B cell (primary cell): ENCODE results near the gene STPG4. TPM values are rescaled to one million over a fixed set of nuclear protein-coding genes. Genes with fewer than 3 reads are reported as not detected.

ENCODE experiments used
- ATAC-seq: fragments of 200-7000 bp; cut with Tn5 transposase; one replicate; pipeline ENCODE4 v1.10.0; 2021; ENCODE audit warnings: low read depth, mild to moderate bottlenecking, moderate number of reproducible peaks, moderate library complexity
- CTCF ChIA-PET: fragments of 350-600 bp; sonication (Branson Sonifier 250); formaldehyde crosslinking; loops from one replicate; lab custom pipeline; 2021; ENCODE audit warnings: antibody characterized with exemption, inconsistent platforms; lab: Charles Lee
- POLR2A ChIA-PET: fragments of 350-600 bp; sonication (Branson Sonifier 250); formaldehyde crosslinking; loops from one replicate; lab custom pipeline; 2021; ENCODE audit warnings: antibody characterized with exemption; lab: Charles Lee
- DNase-seq: peaks from one replicate; pipeline ENCODE4 v3.0.0; 2013
- H2AFZ ChIP-seq: 2 replicates; pipeline ENCODE4 v1.6.1; 2012; ENCODE audit warnings: mild to moderate bottlenecking, low read depth, low read length; ENCODE audit not compliant: insufficient read depth, poor library complexity, severe bottlenecking
- H3K27ac ChIP-seq, 2 donors: 1 replicate in 1 of 2; 2 replicates in 1 of 2; pipeline ENCODE4 v1.5.1; 2012 to 2013; ENCODE audit warnings: low read length in 2 of 2, mild to moderate bottlenecking in 2 of 2, moderate library complexity in 1 of 2
- H3K27me3 ChIP-seq, 4 experiments: fragments of 200-600 bp in 1 of 4; sonication (generic) in 1 of 4; replicated peaks in 1 of 4; 1 replicate in 2 of 4; 2 replicates in 2 of 4; pipeline versions ENCODE4 v1.6.1 to v1.7.0; 2013 to 2016; ENCODE audit warnings: low read length in 3 of 4, mild to moderate bottlenecking in 2 of 4, mixed read lengths in 1 of 4, moderate library complexity in 1 of 4; ENCODE audit not compliant: insufficient read depth in 4 of 4, control insufficient read depth in 3 of 4; ENCODE audit errors: control extremely low read depth in 1 of 4
- H3K36me3 ChIP-seq, 2 experiments: replicated peaks in 1 of 2; 1 replicate in 1 of 2; 2 replicates in 1 of 2; pipeline versions ENCODE4 v1.6.1 to v1.7.1; 2013; ENCODE audit warnings: low read length in 1 of 2; ENCODE audit not compliant: insufficient read depth in 2 of 2, control insufficient read depth in 1 of 2; ENCODE audit errors: control extremely low read depth in 1 of 2, extremely low read depth in 1 of 2
- H3K4me1 ChIP-seq, 2 donors: fragments of 200-600 bp in 1 of 2; sonication (generic) in 1 of 2; 1 replicate in 1 of 2; 2 replicates in 1 of 2; pipeline versions ENCODE4 v1.5.1 to v1.6.1; 2013 to 2017; ENCODE audit warnings: low read length in 2 of 2; ENCODE audit not compliant: control insufficient read depth in 2 of 2, insufficient read depth in 2 of 2
- H3K4me2 ChIP-seq: replicated peaks from 2 replicates; pipeline ENCODE3; 2012; ENCODE audit warnings: mild to moderate bottlenecking, low read depth, low read length; ENCODE audit not compliant: poor library complexity, severe bottlenecking
- H3K4me3 ChIP-seq, 5 experiments: fragments of 200-600 bp in 1 of 5; sonication (generic) in 1 of 5; 1 replicate in 3 of 5; 2 replicates in 2 of 5; pipeline versions ENCODE4 v1.5.1 to v1.7.0; 2011 to 2016; ENCODE audit warnings: low read length in 4 of 5, mild to moderate bottlenecking in 4 of 5, low read depth in 2 of 5, control low read depth in 1 of 5, moderate library complexity in 1 of 5; ENCODE audit not compliant: insufficient read depth in 1 of 5; ENCODE audit errors: control extremely low read depth in 1 of 5, extremely low read depth in 1 of 5
- H3K79me2 ChIP-seq: fragments of 200-600 bp; sonication (generic); one replicate; pipeline ENCODE4 v1.6.0; 2016; ENCODE audit warnings: low read length; ENCODE audit not compliant: control insufficient read depth, insufficient read depth
- H3K9ac ChIP-seq: fragments of 200-600 bp; sonication (generic); 2 replicates; pipeline ENCODE4 v1.6.1; 2017; ENCODE audit warnings: mild to moderate bottlenecking, low read length, moderate library complexity
- H3K9me3 ChIP-seq, 3 donors: one replicate each; pipeline versions ENCODE4 v1.6.1 to v1.7.1; 2013; ENCODE audit warnings: low read length in 2 of 3; ENCODE audit not compliant: control insufficient read depth in 2 of 3, insufficient read depth in 1 of 3; ENCODE audit errors: control extremely low read depth in 1 of 3
- H4K20me1 ChIP-seq: 2 replicates; pipeline ENCODE4 v1.6.0; 2012; ENCODE audit warnings: mild to moderate bottlenecking, low read length; ENCODE audit not compliant: insufficient read depth, control insufficient read depth, poor library complexity, severe bottlenecking
- H3K27ac Mint-ChIP-seq: one replicate; pipeline ENCODE4 v1.8.0; 2021; ENCODE audit warnings: mixed read lengths
- H3K27me3 Mint-ChIP-seq: one replicate; pipeline ENCODE4 v1.8.0; 2021; ENCODE audit warnings: mixed read lengths
- H3K4me1 Mint-ChIP-seq: one replicate; pipeline ENCODE4 v1.8.0; 2021; ENCODE audit warnings: mixed read lengths
- H3K4me3 Mint-ChIP-seq: one replicate; pipeline ENCODE4 v1.8.0; 2021; ENCODE audit warnings: mixed read lengths
- H3K9me3 Mint-ChIP-seq: one replicate; pipeline ENCODE4 v1.8.0; 2022; ENCODE audit warnings: mixed read lengths; ENCODE audit not compliant: insufficient read depth
- CTCF ChIP-seq: fragments of 200-600 bp; IDR thresholded peaks from one replicate; pipeline ENCODE4 v1.8.0; 2022; ENCODE audit warnings: antibody characterized with exemption, mild to moderate bottlenecking
- EZH2 ChIP-seq: IDR thresholded peaks from 2 replicates; pipeline ENCODE4 v1.6.1; 2012; ENCODE audit warnings: borderline replicate concordance, low read depth, mild to moderate bottlenecking, moderate library complexity, low read length; ENCODE audit not compliant: insufficient read depth, poor library complexity, severe bottlenecking
- WGBS: methylation state at CpG from one replicate; pipeline ENCODE4 v1.1.5; 2013; ENCODE audit warnings: missing lambda C conversion rate; ENCODE audit not compliant: insufficient coverage; 5-methylcytosine and 5-hydroxymethylcytosine counted together
- intact Hi-C: fragments of 100-400 bp; cut with micrococcal nuclease; formaldehyde crosslinking; loops from one replicate; pipeline ENCODE4 v1.10.0; 2022
- polyA plus RNA-seq: library from polyadenylated mRNA; depleted of rRNA; stranded (reverse); fragments of >200 nt; gene quantifications from 2 replicates; pipeline ENCODE4 v1.2.3, GENCODE V29; 2012
- total RNA-seq, 2 donors: library from RNA; stranded (reverse); fragments of 120-200 nt in 1 of 2; gene quantifications; 1 replicate in 1 of 2; 2 replicates in 1 of 2; pipeline versions ENCODE4 v1.2.3 to v1.2.4, GENCODE V29; 2013 to 2022

The STPG4 gene
- total and polyA plus RNA-seq, 2 donors (not counting 1 experiment from before 2014, with no cell fraction given), result 0.31 to 0.79 TPM

- Histone ChIP-seq H4K20me1 (peaks cover 51% of the 10 kb centered on the region), H3K4me2 (no peak overlapping the region), H3K27me3 (no peaks in the 10 kb centered on the region), H3K9me3 (no peaks in the 10 kb centered on the region), H3K4me1 (peaks cover 0 to 2% of the 10 kb centered on the region in 2 donors), H2AFZ (no peak overlapping the region), H3K79me2 (peaks cover 29% of the 10 kb centered on the region), H3K36me3 (peaks cover 23 to 64% of the 10 kb centered on the region in 2 experiments), H3K4me3 (no peak overlapping the region), H3K27ac (no peak overlapping the region), H3K9ac (no peak overlapping the region)
- H3K4me3 Mint-ChIP-seq, result no peak overlapping the region
- ATAC-seq (no peak), DNase-seq (no peak)
- WGBS, result no CpG with 5 or more reads among the region's 1 CpG
- POLR2A ChIA-PET, result no interaction called here
- no peak overlapping the region for H3K27ac Mint-ChIP-seq
- CTCF ChIA-PET, result interaction anchor here (0.7 kb wide), 1 partner anchor 129 kb away, joined by 3 read pairs; no protein-coding TSS in a partner anchor
- intact Hi-C loops, result no loop called here
- no peaks in the 10 kb centered on the region for H3K9me3 Mint-ChIP-seq
- no peak for TF ChIP-seq EZH2
- TF ChIP-seq CTCF, result no peak
- H3K27me3 Mint-ChIP-seq, result no peaks in the 10 kb centered on the region
- peaks cover 17% of the 10 kb centered on the region for H3K4me1 Mint-ChIP-seq
Observed at GRCh38 chr2:47160660-47161059, 5.6 kb upstream of the STPG4 start.

DNA sequence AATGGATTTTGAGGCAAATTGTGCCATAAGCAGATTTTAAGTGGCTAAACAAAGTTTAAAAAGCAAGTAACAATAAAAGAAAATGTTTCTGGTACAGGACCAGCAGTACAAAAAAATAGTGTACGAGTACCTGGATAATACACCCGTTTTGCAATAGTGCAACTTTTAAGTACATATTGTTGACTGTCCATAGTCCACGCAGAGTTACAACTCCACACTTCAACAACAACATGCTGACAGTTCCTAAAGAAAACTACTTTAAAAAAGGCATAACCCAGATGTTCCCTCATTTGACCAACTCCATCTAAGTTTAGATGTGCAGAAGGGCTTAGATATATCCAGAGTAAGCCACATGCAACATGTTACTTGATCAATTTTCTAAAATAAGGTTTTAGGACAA is 5.1 kb upstream of the STPG4 start:
- DNase-seq (no peak), ATAC-seq (no peak)
- H3K27ac Mint-ChIP-seq, result no peak overlapping the region
- Histone ChIP-seq H3K79me2 (peaks cover 24% of the 10 kb centered on the region), H2AFZ (no peak overlapping the region), H4K20me1 (peaks cover 46% of the 10 kb centered on the region), H3K9me3 (no peaks in the 10 kb centered on the region), H3K36me3 (peaks cover 23 to 62% of the 10 kb centered on the region in 2 experiments), H3K27me3 (no peaks in the 10 kb centered on the region), H3K4me3 (no peak overlapping the region), H3K4me1 (no peaks in the 10 kb centered on the region), H3K9ac (no peak overlapping the region), H3K27ac (no peak overlapping the region), H3K4me2 (no peak overlapping the region)
- no CpG with 5 or more reads among the region's 3 CpGs for WGBS
- intact Hi-C loops, result no loop called here
- no peaks in the 10 kb centered on the region for H3K27me3 Mint-ChIP-seq
- no peaks in the 10 kb centered on the region for H3K9me3 Mint-ChIP-seq
- POLR2A ChIA-PET, result no interaction called here
- no peak overlapping the region for H3K4me3 Mint-ChIP-seq
- CTCF ChIA-PET, result no interaction called here
- TF ChIP-seq CTCF, result no peak
- TF ChIP-seq EZH2, result no peak
- peaks cover 17% of the 10 kb centered on the region for H3K4me1 Mint-ChIP-seq
